ENCODE data around the gene HS3ST3B1.
A peak's percentile ranks its signal among the peaks of the same experiment; 100 is the strongest.

Gene HS3ST3B1

GRCh38 chr17:14376666-14377065 is 75.8 kb downstream of the HS3ST3B1 start:
- H3K36me3 ChIP-seq (ENCODE audit: control insufficient read depth in 4 of 4, insufficient read depth in 4 of 4, low read length in 3 of 4): no peaks in the 10 kb centered on the region
- H3K9me3 ChIP-seq (ENCODE audit: control extremely low read depth in 1 of 5, control insufficient read depth in 4 of 5, insufficient read depth in 2 of 5, low read depth in 1 of 5, low read length in 4 of 5): no peaks in the 10 kb centered on the region
- ChIA-PET CTCF (no interaction called here), POLR2A (no interaction called here)
- no peak overlapping the region for H3K27ac ChIP-seq (ENCODE audit: insufficient read depth in 1 of 2, low read depth in 1 of 2, low read length in 2 of 2, poor library complexity in 1 of 2, severe bottlenecking in 2 of 2)
- WGBS (ENCODE audit: insufficient coverage): no CpG with 5 or more reads among the region's 3 CpGs
- H3K4me3 ChIP-seq (ENCODE audit: control insufficient read depth in 1 of 7, extremely low read depth in 1 of 7, insufficient read depth in 4 of 7, low read depth in 2 of 7, low read length in 6 of 7): no peak overlapping the region
- H3K4me1 ChIP-seq (ENCODE audit: control extremely low read depth in 1 of 4, control insufficient read depth in 4 of 4, insufficient read depth in 4 of 4, low read length in 3 of 4): no peaks in the 10 kb centered on the region
- no peak for DNase-seq
- no peaks in the 10 kb centered on the region for H3K27me3 ChIP-seq (replicated peaks in 2 of 5; ENCODE audit: control insufficient read depth in 4 of 5, insufficient read depth in 5 of 5, low read length in 4 of 5)

GRCh38 chr17:14381606-14382005 is 80.7 kb downstream of the HS3ST3B1 start:
- H3K36me3 ChIP-seq (ENCODE audit: control insufficient read depth in 4 of 4, insufficient read depth in 4 of 4, low read length in 3 of 4): no peaks in the 10 kb centered on the region
- POLR2A ChIA-PET: no interaction called here
- CTCF ChIA-PET: no interaction called here
- no peak for DNase-seq
- no peaks in the 10 kb centered on the region for H3K27me3 ChIP-seq (replicated peaks in 2 of 5; ENCODE audit: control insufficient read depth in 4 of 5, insufficient read depth in 5 of 5, low read length in 4 of 5)
- no peak overlapping the region for H3K4me3 ChIP-seq (ENCODE audit: control insufficient read depth in 1 of 7, extremely low read depth in 1 of 7, insufficient read depth in 4 of 7, low read depth in 2 of 7, low read length in 6 of 7)
- WGBS (ENCODE audit: insufficient coverage): 100% methylated on average over 6 of the region's 6 CpGs
- peaks cover 0 to 6% (median 2%) of the 10 kb centered on the region in 5 experiments for H3K9me3 ChIP-seq (ENCODE audit: control extremely low read depth in 1 of 5, control insufficient read depth in 4 of 5, insufficient read depth in 2 of 5, low read depth in 1 of 5, low read length in 4 of 5)
- no peaks in the 10 kb centered on the region for H3K4me1 ChIP-seq (ENCODE audit: control extremely low read depth in 1 of 4, control insufficient read depth in 4 of 4, insufficient read depth in 4 of 4, low read length in 3 of 4)
- H3K27ac ChIP-seq (ENCODE audit: insufficient read depth in 1 of 2, low read depth in 1 of 2, low read length in 2 of 2, poor library complexity in 1 of 2, severe bottlenecking in 2 of 2): no peak overlapping the region

- H3K9me3 ChIP-seq (ENCODE audit: control extremely low read depth in 1 of 5, control insufficient read depth in 4 of 5, insufficient read depth in 2 of 5, low read depth in 1 of 5, low read length in 4 of 5): peaks cover 2 to 15% (median 4%) of the 10 kb centered on the region in 5 experiments
- whole genome bisulfite sequencing (ENCODE audit: insufficient coverage): 100% methylated on average over 4 of the region's 7 CpGs
- H3K27me3 ChIP-seq (replicated peaks in 2 of 5; ENCODE audit: control insufficient read depth in 4 of 5, insufficient read depth in 5 of 5, low read length in 4 of 5): no peaks in the 10 kb centered on the region
- POLR2A ChIA-PET: no interaction called here
- CTCF ChIA-PET: no interaction called here
- no peaks in the 10 kb centered on the region for H3K4me1 ChIP-seq (ENCODE audit: control extremely low read depth in 1 of 4, control insufficient read depth in 4 of 4, insufficient read depth in 4 of 4, low read length in 3 of 4)
- H3K4me3 ChIP-seq (ENCODE audit: control insufficient read depth in 1 of 7, extremely low read depth in 1 of 7, insufficient read depth in 4 of 7, low read depth in 2 of 7, low read length in 6 of 7): no peak overlapping the region
- H3K36me3 ChIP-seq (ENCODE audit: control insufficient read depth in 4 of 4, insufficient read depth in 4 of 4, low read length in 3 of 4): no peaks in the 10 kb centered on the region
- no peak overlapping the region for H3K27ac ChIP-seq (ENCODE audit: insufficient read depth in 1 of 2, low read depth in 1 of 2, low read length in 2 of 2, poor library complexity in 1 of 2, severe bottlenecking in 2 of 2)
- DNase-seq: no peak
Observed at GRCh38 chr17:14387036-14387435, 86.2 kb downstream of the HS3ST3B1 start.

DNA sequence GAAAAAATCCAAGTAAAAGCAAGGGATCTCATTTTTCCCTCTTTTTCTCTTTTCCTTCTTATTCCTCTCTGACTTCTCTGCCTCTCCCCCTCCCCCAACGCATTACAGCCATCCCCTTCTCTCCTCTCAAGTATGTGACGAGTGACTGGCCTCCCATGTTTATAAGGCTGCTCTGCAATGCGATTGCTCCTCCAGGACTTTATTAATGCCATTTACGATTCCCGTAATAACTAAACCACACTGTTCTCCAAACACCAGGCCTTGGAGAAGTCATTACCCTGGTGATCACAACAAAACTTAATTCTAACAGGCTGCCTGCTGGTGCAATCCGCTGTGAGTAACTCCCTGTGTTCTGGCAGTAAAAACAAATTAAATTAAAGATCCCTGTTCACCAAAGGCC is 88.8 kb downstream of the HS3ST3B1 start:
- no peaks in the 10 kb centered on the region for H3K27me3 ChIP-seq (replicated peaks in 2 of 5; ENCODE audit: control insufficient read depth in 4 of 5, insufficient read depth in 5 of 5, low read length in 4 of 5)
- DNase-seq: no peak
- no peak overlapping the region for H3K4me3 ChIP-seq (ENCODE audit: control insufficient read depth in 1 of 7, extremely low read depth in 1 of 7, insufficient read depth in 4 of 7, low read depth in 2 of 7, low read length in 6 of 7)
- H3K4me1 ChIP-seq (ENCODE audit: control extremely low read depth in 1 of 4, control insufficient read depth in 4 of 4, insufficient read depth in 4 of 4, low read length in 3 of 4): no peaks in the 10 kb centered on the region
- WGBS (ENCODE audit: insufficient coverage): 96% methylated on average over 5 of the region's 6 CpGs
- H3K9me3 ChIP-seq (ENCODE audit: control extremely low read depth in 1 of 5, control insufficient read depth in 4 of 5, insufficient read depth in 2 of 5, low read depth in 1 of 5, low read length in 4 of 5): peaks cover 0 to 10% (median 3%) of the 10 kb centered on the region in 5 experiments
- ChIA-PET POLR2A (no interaction called here), CTCF (no interaction called here)
- H3K36me3 ChIP-seq (ENCODE audit: control insufficient read depth in 4 of 4, insufficient read depth in 4 of 4, low read length in 3 of 4): no peaks in the 10 kb centered on the region
- H3K27ac ChIP-seq (ENCODE audit: insufficient read depth in 1 of 2, low read depth in 1 of 2, low read length in 2 of 2, poor library complexity in 1 of 2, severe bottlenecking in 2 of 2): no peak overlapping the region

GRCh38 chr17:14393723-14394122 is 92.8 kb downstream of the HS3ST3B1 start:
- no peak for DNase-seq
- Histone ChIP-seq H3K4me1 (ENCODE audit: control extremely low read depth in 1 of 4, control insufficient read depth in 4 of 4, insufficient read depth in 4 of 4, low read length in 3 of 4) (no peaks in the 10 kb centered on the region), H3K27ac (ENCODE audit: insufficient read depth in 1 of 2, low read depth in 1 of 2, low read length in 2 of 2, poor library complexity in 1 of 2, severe bottlenecking in 2 of 2) (no peak overlapping the region), H3K27me3 (replicated peaks in 2 of 5; ENCODE audit: control insufficient read depth in 4 of 5, insufficient read depth in 5 of 5, low read length in 4 of 5) (no peaks in the 10 kb centered on the region), H3K4me3 (ENCODE audit: control insufficient read depth in 1 of 7, extremely low read depth in 1 of 7, insufficient read depth in 4 of 7, low read depth in 2 of 7, low read length in 6 of 7) (no peak overlapping the region), H3K9me3 (ENCODE audit: control extremely low read depth in 1 of 5, control insufficient read depth in 4 of 5, insufficient read depth in 2 of 5, low read depth in 1 of 5, low read length in 4 of 5) (peaks cover 0 to 10% (median 3%) of the 10 kb centered on the region in 5 experiments), H3K36me3 (ENCODE audit: control insufficient read depth in 4 of 4, insufficient read depth in 4 of 4, low read length in 3 of 4) (no peaks in the 10 kb centered on the region)
- CTCF ChIA-PET: no interaction called here
- POLR2A ChIA-PET: no interaction called here

GRCh38 chr17:14395255-14395654 is 94.4 kb downstream of the HS3ST3B1 start:
- Histone ChIP-seq H3K27me3 (replicated peaks in 2 of 5; ENCODE audit: control insufficient read depth in 4 of 5, insufficient read depth in 5 of 5, low read length in 4 of 5) (no peaks in the 10 kb centered on the region), H3K36me3 (ENCODE audit: control insufficient read depth in 4 of 4, insufficient read depth in 4 of 4, low read length in 3 of 4) (no peaks in the 10 kb centered on the region), H3K9me3 (ENCODE audit: control extremely low read depth in 1 of 5, control insufficient read depth in 4 of 5, insufficient read depth in 2 of 5, low read depth in 1 of 5, low read length in 4 of 5) (peaks cover 0 to 10% (median 5%) of the 10 kb centered on the region in 5 experiments), H3K4me3 (ENCODE audit: control insufficient read depth in 1 of 7, extremely low read depth in 1 of 7, insufficient read depth in 4 of 7, low read depth in 2 of 7, low read length in 6 of 7) (no peak overlapping the region), H3K4me1 (ENCODE audit: control extremely low read depth in 1 of 4, control insufficient read depth in 4 of 4, insufficient read depth in 4 of 4, low read length in 3 of 4) (no peaks in the 10 kb centered on the region), H3K27ac (ENCODE audit: insufficient read depth in 1 of 2, low read depth in 1 of 2, low read length in 2 of 2, poor library complexity in 1 of 2, severe bottlenecking in 2 of 2) (no peak overlapping the region)
- ChIA-PET POLR2A (no interaction called here), CTCF (no interaction called here)
- no peak for DNase-seq
- WGBS (ENCODE audit: insufficient coverage): 72% methylated on average over 3 of the region's 3 CpGs

- no peak overlapping the region for H3K27ac ChIP-seq (ENCODE audit: insufficient read depth in 1 of 2, low read depth in 1 of 2, low read length in 2 of 2, poor library complexity in 1 of 2, severe bottlenecking in 2 of 2)
- CTCF ChIA-PET: no interaction called here
- POLR2A ChIA-PET: interaction anchor here (0.6 kb wide), 1 partner anchor 19 kb away, joined by 3 read pairs; no protein-coding TSS in a partner anchor
- H3K9me3 ChIP-seq (ENCODE audit: control extremely low read depth in 1 of 5, control insufficient read depth in 4 of 5, insufficient read depth in 2 of 5, low read depth in 1 of 5, low read length in 4 of 5): peaks cover 0 to 6% (median 4%) of the 10 kb centered on the region in 5 experiments
- peak; percentile 1 to 54 (median 37) for DNase-seq
- no peaks in the 10 kb centered on the region for H3K27me3 ChIP-seq (replicated peaks in 2 of 5; ENCODE audit: control insufficient read depth in 4 of 5, insufficient read depth in 5 of 5, low read length in 4 of 5)
- no peaks in the 10 kb centered on the region for H3K36me3 ChIP-seq (ENCODE audit: control insufficient read depth in 4 of 4, insufficient read depth in 4 of 4, low read length in 3 of 4)
- no peak overlapping the region for H3K4me3 ChIP-seq (ENCODE audit: control insufficient read depth in 1 of 7, extremely low read depth in 1 of 7, insufficient read depth in 4 of 7, low read depth in 2 of 7, low read length in 6 of 7)
- no peaks in the 10 kb centered on the region for H3K4me1 ChIP-seq (ENCODE audit: control extremely low read depth in 1 of 4, control insufficient read depth in 4 of 4, insufficient read depth in 4 of 4, low read length in 3 of 4)
- 100% methylated on average over 1 of the region's 3 CpGs for WGBS (ENCODE audit: insufficient coverage)
Observed at GRCh38 chr17:14396547-14396946, 95.7 kb downstream of the HS3ST3B1 start.

All from common myeloid progenitor, CD34-positive (primary cell).